ENCODE results near the gene GPC2.
"Not testable (repeated sequence)": the region's sequence is repeated elsewhere in the genome, so short reads cannot be mapped to it uniquely, and the experiment has no call there.

Gene GPC2

DNA sequence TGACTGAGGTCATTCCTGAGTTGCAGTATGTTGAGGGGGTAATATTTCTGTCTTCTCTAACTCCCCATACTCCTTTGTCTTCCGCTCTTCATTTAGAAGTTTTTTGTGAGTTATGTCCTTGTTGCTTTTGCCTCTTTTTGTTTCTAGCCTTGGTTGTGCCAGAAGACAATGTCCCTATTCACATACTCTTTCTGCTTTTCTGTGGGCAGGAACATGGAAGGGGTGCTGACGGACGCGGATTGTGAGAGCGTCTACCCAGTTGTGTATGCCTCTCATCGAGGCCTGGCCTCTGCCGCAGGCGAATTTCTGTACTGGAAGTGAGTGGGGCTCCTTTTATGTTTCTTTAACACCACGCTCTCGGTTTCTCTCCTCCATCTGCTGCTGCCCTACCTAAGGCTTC lies 21.1 kb upstream of the GPC2 start:
- DNase-seq, result no peak

GRCh38 chr7:100195901-100196322 lies 18.7 kb upstream of the GPC2 start:
- DNase-seq, result not testable (repeated sequence)

- no peak for DNase-seq
Observed at GRCh38 chr7:100195222-100195621, 18.0 kb upstream of the GPC2 start.

DNA sequence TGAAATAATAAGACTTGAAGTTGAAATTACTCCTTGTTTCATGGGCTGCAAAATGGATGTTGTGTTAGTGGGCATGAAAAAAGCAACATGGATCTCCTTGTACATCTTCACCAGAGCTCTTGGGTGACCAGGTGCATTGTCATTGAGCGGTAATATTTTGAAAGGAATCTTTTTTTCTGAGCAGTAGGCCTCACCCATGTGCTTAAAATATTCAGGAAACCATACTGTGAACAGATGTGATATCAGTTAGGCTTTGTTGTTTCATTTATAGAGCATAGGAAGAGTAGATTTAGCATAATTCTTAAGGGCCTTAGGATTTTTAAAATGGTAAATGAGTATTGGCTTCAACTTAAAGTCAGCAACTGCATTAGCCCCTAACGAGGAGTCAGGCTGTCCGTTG lies 15.8 kb upstream of the GPC2 start:
- no peak for DNase-seq

GRCh38 chr7:100192281-100192862 lies 15.2 kb upstream of the GPC2 start:
- not testable (repeated sequence) for DNase-seq

DNA sequence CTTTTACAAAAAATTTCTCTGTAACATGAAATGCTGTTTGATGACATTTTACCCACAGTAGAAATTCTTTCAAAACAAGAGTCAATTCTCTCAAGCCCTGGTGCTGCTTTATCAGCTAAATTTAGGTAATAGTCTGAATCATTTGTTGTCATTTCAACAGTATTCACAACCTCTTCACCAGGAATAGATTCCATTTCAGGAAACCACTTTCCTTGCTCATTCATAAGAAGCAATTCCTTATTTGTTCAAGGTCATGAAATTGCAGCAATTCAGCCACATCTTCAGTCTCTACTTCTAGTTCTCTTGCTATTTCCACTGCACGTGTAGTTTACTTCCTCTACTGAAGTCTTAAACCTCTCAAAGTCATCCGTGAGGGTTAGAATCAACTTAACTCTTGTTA lies 14.6 kb upstream of the GPC2 start:
- no peak for DNase-seq

DNA sequence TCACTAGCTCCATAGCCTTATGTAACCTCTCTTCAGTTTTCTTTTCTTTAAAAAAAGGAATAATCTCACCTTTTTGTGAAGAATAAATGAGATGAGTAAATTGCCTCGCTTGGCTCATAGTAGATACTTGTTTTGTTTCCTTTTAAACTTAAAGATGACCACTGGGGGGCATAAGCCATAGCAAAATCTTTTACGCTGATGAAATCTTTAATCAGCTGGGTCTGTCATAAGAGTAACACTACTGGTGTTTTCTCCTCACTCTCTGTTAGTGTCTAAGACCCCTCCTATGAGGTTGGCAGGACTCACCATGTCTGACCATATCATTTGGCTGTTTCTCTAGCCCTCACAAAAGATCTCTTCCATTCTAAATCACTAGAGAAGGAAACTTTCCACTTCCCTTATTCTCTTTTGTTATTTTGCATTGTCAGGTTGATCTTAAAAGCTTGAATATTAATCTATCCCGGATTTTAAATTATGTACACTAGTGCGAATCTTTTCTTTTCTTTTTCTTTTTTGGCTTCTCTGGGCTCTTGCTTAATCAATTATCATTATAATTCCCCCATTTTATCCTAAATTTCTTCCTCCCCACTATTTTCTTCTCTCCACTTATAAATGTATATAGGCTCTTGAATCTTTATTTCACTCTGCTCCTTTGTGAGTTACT lies 13.0 kb upstream of the GPC2 start:
- DNase-seq, result peak in 1 of 5 donors; percentile 78

DNA sequence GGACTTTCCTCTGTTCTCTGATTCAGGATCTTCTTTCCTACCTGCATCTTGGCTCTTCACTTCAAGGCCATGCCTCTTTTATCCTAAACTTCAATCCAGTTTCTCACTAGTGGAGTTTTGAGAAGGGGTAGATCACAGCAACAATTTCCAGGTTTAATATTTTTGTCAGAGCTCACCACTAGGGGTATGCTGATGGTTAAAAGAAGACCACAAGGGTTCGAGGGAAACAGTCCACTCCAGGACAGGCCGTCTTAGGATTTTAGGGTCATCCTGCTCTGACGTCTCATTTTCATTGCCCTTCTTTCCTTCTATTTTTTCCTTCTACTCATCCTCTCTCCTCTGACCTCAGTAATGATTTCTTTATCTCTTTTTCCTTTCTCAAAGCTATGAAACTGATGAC lies 11.9 kb upstream of the GPC2 start:
- DNase-seq, result no peak

DNA sequence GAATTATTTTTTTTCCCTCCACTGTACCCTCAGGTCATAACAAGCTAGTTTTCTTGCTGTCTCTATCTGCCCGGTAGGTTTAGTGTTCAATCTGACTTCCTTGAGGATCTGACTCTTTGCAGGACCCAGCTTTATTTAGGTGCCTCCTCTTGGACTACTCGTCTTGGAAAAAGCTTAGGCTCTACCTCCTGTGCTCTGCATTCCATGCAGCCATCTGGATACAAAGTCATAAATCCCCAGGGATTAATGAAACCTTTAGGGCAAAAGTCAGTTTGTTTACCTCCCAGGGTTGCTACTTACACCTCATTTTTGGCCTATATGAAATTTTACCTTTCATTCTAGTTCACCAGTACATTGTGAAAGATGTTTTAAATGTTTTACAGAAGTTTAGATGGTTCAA lies 8.5 kb upstream of the GPC2 start:
- DNase-seq, result no peak

GRCh38 chr7:100183090-100183489 lies 5.9 kb upstream of the GPC2 start:
- not testable (repeated sequence) for DNase-seq

GRCh38 chr7:100182616-100183015 lies 5.4 kb upstream of the GPC2 start:
- peak in 1 of 5 donors; percentile 27 for DNase-seq

GRCh38 chr7:100180084-100180483 lies 2.9 kb upstream of the GPC2 start:
- DNase-seq, result not testable (repeated sequence)

DNA sequence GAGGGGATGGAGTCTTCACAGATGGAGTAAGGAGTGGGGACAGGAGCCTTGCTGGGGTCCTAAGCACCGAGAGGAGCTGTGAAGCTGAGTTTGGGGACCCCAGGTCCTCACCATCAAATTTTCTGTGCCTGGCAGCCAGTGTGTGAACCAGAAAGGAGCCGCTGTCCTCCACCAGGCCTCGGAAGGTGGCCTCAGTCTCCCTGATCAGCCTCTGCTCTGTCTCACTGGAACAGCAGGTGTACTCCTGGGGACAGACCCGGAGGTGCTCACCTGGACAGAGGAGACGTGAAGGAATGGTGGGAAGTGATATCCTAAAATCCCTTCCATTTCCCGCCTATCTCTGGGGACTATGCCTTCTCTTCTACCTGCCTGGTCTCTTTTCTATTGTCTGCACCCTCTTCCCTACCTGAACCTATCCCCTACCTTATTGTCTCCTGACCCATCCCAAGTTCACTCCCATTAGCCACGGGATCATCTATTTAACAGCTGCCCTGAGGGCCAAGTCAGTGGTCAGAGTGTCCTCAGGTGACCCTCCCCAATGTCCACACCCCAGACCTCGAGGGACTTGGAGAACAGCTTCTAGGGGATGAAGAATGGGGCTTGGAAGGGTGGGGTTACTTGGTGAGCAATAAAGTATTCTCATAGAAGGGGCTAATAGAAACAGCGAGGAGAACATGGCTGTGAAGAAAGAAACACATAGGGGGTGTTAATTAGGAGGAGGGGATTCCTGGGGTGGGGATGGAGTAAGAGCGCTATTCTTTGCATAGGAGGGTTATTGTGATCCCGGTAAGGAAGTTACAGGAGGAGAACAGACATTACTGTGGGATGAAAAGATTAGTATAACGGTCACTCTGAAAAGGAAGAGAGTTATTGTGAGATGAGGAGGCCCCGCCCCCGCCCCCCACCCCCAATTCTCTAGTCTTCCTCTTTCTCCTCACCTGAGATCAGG lies 811 bp downstream of the GPC2 start:
- no peak for DNase-seq

DNA sequence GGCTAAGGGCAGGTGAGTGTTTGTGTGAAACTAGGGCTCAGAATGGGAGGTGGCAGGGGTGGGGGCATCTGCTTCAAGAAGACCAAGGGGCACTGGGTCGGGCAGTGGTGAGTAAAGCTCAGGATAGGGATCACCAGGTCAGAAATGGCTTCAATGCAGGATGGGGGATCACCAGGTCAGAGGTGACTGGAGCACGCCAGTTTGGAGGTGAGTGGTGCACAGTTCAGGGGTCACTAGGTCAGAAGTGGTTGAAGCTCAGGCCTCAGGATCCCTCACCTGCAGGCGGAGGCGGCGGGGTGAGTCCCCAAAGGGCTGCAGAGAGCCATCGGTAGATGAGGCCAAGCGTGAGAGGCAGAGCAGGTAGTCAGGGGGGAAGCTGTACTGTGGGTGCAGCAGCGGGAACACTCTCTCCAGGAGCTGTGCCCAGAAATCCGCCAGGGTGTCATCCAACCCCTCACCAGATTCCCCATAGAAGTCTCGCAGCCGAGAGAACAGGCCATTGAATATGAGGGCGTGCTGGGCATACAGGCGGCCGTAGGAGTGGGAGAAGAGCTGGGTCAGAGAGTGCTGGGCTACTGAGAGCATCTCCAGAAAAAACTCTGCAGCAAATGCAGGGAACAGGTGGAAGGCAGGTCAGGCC lies 1.8 kb downstream of the GPC2 start:
- DNase-seq, result no peak

DNA sequence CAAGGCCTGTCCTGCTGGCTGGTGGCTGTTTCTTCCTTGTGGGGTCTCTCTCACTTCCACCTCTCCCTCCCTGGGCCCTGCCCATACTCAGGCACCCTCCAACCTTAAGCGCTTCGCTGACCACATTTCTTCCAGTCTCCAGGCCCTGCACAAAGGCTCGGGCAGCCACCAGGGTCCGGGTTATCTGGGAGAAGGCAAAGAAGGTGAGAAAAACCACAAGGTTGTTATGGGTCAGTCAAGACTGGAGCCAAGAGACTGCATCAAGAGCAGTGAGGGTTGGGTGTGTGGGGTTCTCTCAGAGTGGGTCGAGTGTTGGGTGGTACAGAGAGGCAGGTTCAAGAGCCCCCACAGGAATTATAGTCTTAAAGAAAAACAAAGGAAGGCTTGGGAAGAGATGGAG lies 2.6 kb downstream of the GPC2 start:
- DNase-seq, result no peak

- no peak for DNase-seq
Observed at GRCh38 chr7:100173806-100174495, 3.2 kb downstream of the GPC2 start.

DNA sequence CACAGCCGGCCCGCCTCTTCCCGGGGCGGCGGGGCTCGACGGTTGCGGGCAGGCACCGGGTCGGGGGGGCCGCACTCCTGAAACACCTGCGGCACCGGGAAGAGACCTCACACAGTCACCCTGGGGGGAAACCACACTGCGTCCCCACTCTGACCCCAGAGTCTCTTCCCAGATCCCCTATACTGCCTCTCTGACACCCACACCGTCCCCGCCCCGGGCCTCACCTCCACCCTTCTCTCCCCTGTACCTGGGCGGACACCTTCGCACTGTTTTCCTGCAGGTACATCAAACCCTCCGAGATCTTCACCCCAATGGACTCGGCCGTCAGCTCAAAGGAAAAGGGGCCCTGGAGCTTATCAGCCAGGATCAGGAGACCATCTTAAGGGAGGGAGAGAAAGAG lies 5.3 kb downstream of the GPC2 start:
- DNase-seq, result peak in 1 of 5 donors; percentile 19

GRCh38 chr7:100171087-100171681 lies 6.0 kb downstream of the GPC2 start:
- DNase-seq, result peak in 2 of 5 donors; percentile 24 to 51

- DNase-seq, result no peak
Observed at GRCh38 chr7:100170101-100170897, 6.9 kb downstream of the GPC2 start.

GRCh38 chr7:100169147-100169850 lies 7.9 kb downstream of the GPC2 start:
- DNase-seq, result no peak
